Esophagus squamous epithelium (tissue), 4 donors: ENCODE data around the gene PDPK1.
"Not testable (repeated sequence)": the region's sequence is repeated elsewhere in the genome, so short reads cannot be mapped to it uniquely, and the experiment has no call there.

ENCODE experiments used
- POLR2A ChIP-seq, 4 donors: fragments of 450-650 bp; IDR thresholded peaks; one replicate each; pipeline ENCODE4 v1.6.1; 2017; ENCODE audit warnings: antibody characterized with exemption in 4 of 4, mild to moderate bottlenecking in 4 of 4, moderate library complexity in 3 of 4
- TF ChIP-seq, protein P1 (sequence below), 6 experiments: fragments of 450-650 bp in 4 of 6; fragments of 200-600 bp in 2 of 6; sonication (generic) in 2 of 6; IDR thresholded peaks; one replicate each; pipeline ENCODE4 v1.5.1; 2016 to 2019; ENCODE audit warnings: antibody characterized with exemption in 6 of 6, mild to moderate bottlenecking in 4 of 6, moderate library complexity in 4 of 6

- not testable (repeated sequence) for TF ChIP-seq POLR2A (IDR thresholded peaks at IDR 0.05)
- TF ChIP-seq, protein P1, sequence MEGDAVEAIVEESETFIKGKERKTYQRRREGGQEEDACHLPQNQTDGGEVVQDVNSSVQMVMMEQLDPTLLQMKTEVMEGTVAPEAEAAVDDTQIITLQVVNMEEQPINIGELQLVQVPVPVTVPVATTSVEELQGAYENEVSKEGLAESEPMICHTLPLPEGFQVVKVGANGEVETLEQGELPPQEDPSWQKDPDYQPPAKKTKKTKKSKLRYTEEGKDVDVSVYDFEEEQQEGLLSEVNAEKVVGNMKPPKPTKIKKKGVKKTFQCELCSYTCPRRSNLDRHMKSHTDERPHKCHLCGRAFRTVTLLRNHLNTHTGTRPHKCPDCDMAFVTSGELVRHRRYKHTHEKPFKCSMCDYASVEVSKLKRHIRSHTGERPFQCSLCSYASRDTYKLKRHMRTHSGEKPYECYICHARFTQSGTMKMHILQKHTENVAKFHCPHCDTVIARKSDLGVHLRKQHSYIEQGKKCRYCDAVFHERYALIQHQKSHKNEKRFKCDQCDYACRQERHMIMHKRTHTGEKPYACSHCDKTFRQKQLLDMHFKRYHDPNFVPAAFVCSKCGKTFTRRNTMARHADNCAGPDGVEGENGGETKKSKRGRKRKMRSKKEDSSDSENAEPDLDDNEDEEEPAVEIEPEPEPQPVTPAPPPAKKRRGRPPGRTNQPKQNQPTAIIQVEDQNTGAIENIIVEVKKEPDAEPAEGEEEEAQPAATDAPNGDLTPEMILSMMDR (IDR thresholded peaks at IDR 0.05): not testable (repeated sequence)
Observed at GRCh38 chr16:2567506-2567905, 29.7 kb downstream of the PDPK1 start.
